Activated naive CD4-positive, alpha-beta T cell treated with anti-CD3 and anti-CD28 coated beads, Interleukin-2, amount 50 U/mL, for 72 hours (primary cell): Measurements from ENCODE around the gene VWCE. TPM values are rescaled to one million over a fixed set of nuclear protein-coding genes. Genes with fewer than 3 reads are reported as not detected.
"Not testable (repeated sequence)": the region's sequence is repeated elsewhere in the genome, so short reads cannot be mapped to it uniquely, and the experiment has no call there.

Experiments used
- ATAC-seq, 2 donors: fragments of 150-1000 bp; cut with Tn5 transposase; 2 replicates each; pipeline ENCODE4 v1.10.0; 2021; ENCODE audit warnings: mild to moderate bottlenecking in 2 of 2, moderate library complexity in 2 of 2
- DNase-seq, 2 donors: peaks; one replicate each; pipeline ENCODE4 v3.0.0; 2021 to 2022; ENCODE audit warnings: low spot score in 2 of 2
- H3K27ac Mint-ChIP-seq, 2 donors: one replicate each; pipeline ENCODE4 v1.8.0; 2022; ENCODE audit warnings: mild to moderate bottlenecking in 2 of 2, mixed read lengths in 2 of 2
- H3K36me3 Mint-ChIP-seq, 2 donors: one replicate each; pipeline ENCODE4 v1.8.0; 2022; ENCODE audit warnings: mixed read lengths in 2 of 2
- H3K9me3 Mint-ChIP-seq, 2 donors: one replicate each; pipeline ENCODE4 v1.8.0; 2022; ENCODE audit warnings: mixed read lengths in 2 of 2
- total RNA-seq, 2 donors: library from RNA; stranded (reverse); gene quantifications; one replicate each; pipeline ENCODE4 v1.2.3, GENCODE V29; 2022

Gene VWCE
- total RNA-seq, 2 donors from 2014 or later = 5.4 to 19.6 TPM

DNA sequence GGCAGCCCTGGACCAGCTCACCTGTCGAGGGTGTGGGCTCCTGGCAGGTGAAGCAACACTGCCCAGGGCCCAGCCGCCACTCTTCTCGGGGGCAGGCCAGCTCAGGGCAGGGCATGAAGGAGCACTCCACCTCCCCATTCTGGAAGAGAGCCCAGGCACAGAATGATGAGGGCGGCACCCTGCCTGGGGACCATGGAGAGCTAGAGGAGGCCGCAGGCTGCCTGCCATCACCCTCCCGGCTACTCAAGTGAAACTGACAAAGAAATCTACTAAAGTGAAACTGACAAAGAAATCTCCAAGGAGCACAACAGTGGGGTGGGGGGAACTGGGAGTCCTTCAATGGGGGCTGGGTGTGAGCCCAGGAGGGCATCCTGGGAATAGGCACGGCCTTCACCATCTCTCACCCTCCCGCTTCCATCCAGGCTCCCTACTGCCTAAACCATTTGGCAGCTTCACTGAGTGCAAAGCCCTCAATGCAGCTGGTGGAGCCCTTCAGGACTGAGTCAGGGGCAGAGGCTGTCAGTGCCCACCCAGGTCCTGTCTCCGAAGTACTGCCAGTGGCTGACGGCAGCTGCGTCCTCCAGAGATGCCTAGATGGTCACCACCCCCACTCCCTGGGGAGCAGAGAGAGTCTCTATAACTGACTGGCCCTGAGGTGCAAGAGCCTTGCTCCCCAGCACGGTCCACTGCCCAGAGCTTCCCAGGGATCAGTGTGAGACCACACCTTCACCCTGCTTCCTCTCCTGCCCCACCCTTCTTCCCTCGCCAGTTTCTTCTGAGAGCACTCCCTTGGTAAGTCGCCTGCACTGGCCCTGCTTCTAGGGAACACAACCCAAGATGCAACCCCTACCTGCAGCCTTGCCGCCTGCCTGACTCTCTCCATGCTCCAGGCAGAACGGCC lies 21.7 kb downstream of the VWCE start:
- Mint-ChIP-seq H3K9me3 (no peaks in the 10 kb centered on the region), H3K27ac (peak overlapping the region in 1 of 2 donors; percentile 41), H3K36me3 (peaks cover 0 to 5% of the 10 kb centered on the region in 2 donors)
- ATAC-seq (no peak), DNase-seq (no peak)

DNA sequence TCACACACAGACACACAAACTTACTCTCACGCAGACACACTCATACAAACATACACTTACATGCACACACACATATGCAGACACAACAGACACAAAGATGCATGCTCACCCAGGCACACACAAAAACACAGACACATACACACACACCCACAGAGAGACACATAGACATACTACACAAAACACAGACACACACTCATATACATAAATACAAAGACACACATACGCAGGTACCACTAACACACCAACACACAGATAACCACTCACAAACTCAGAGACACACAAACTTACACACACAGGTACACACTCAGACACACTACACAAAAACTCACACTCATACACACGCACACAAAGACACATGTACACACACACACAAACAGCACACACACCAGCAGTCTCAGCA lies 22.4 kb downstream of the VWCE start:
- ATAC-seq (no peak), DNase-seq (no peak)
- H3K9me3 Mint-ChIP-seq = no peaks in the 10 kb centered on the region
- no peak overlapping the region for H3K27ac Mint-ChIP-seq
- no peaks in the 10 kb centered on the region for H3K36me3 Mint-ChIP-seq

DNA sequence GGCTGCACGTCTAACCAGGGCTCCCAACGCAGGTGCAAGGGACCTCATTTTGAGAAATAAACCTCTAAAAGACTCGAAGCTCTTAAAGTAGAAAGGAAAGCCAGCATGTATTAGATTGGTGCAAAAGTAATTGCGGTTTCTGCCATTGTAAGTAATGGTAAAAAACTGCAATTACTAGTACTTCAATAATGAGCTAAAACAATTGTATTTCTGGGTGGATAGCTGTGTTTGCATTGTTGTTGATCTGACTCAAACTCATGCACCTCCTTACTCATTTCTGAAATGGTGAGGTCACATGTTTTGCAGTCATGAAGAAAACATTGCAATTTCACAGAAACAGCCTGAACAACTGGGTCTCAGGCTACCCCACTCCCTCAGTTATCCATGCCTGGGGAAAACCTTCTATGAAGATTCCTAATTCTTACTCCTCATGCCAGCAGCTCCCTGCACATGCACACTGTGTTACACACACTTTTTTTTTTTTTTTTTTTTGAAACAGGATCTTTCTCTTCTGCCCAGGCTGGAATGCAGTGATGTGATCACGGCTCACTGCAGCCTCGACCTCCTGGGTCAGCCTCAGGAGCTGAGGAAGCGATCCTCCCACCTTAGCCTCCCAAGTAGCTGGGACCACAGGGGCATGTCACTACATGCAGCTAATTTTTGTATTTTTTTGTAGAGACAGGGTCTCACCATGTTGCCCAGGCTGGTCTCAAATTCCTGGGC lies 24.6 kb downstream of the VWCE start:
- Mint-ChIP-seq H3K9me3 (no peaks in the 10 kb centered on the region), H3K27ac (no peak overlapping the region), H3K36me3 (no peaks in the 10 kb centered on the region)
- DNase-seq = no peak
- ATAC-seq = peak; percentile 34 to 82

DNA sequence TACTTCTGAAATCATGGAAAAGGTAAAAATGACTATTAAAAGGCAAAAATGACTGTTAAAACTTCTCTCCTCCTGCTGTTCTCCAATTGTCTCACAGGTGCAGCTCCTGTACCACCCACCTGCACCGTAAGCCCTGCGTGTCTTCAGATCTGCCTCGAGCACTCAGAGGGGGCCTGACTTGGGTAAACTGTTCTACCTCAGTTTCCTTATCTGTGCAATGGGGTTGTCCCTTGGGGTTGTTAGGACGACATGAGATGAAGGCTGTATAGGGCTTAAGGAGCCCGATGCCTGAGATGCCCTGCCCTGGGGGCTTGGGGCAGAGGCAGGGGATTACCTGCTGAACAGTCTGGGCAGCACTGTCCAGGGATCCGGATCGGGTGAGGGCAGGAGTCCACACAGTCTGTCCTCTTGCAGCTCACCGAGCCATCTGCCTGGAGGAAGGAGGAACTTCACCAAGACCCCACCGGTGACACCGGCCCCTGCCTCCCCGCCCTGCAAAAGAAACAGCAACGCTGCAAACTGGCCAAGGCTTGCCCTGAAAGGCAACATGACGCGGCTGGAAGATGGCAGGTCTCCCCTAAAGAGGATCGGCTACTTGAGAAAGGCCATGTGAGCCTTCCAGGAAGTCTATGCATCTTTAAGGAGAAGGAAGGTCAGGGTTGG lies 26.4 kb downstream of the VWCE start:
- DNase-seq (no peak), ATAC-seq (no peak)
- no peak overlapping the region for H3K27ac Mint-ChIP-seq
- no peaks in the 10 kb centered on the region for H3K9me3 Mint-ChIP-seq
- H3K36me3 Mint-ChIP-seq = no peaks in the 10 kb centered on the region

DNA sequence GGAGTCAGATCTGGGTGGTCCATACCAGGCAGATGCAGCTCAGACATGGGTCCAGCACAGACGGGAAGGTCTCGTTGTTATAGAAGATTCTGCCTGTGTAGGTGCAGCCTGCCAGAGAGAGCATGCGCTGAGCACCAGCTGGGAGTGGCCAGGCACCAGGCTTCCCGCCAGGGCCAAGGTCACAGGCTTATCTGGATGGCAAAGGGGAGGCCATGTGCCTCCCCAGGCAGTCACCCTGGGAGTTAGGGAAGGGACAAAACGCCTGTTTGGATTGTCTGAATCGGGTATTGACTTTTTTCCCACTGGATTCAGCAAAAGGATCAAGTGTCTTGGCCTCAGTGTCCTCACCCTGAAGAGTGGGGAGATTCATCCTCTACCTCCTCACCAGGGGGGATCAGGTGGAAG lies 27.7 kb downstream of the VWCE start:
- DNase-seq (no peak), ATAC-seq (no peak)
- Mint-ChIP-seq H3K27ac (peak overlapping the region in 1 of 2 donors; percentile 19), H3K36me3 (no peaks in the 10 kb centered on the region), H3K9me3 (no peaks in the 10 kb centered on the region)

DNA sequence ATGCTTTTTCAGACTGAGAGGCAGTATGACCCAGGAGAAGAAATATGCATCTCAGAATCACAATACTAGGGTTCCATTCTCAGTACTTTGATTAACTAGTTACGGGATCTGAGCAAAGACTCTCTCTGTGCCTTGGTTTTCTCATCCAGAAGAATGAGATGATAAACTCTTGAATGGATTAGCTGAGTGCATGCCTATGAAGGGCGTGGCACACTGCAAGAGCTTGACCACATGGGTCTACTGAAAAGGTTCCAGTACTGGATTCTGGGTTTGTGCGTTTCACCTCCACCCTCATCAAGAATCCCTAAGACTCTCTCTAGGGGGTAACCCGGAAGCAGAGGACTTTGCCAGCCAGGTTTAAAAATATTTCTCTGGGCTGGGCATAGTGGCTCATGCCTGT lies 28.5 kb downstream of the VWCE start:
- ATAC-seq (no peak), DNase-seq (no peak)
- Mint-ChIP-seq H3K27ac (no peak overlapping the region), H3K36me3 (no peaks in the 10 kb centered on the region), H3K9me3 (no peaks in the 10 kb centered on the region)

DNA sequence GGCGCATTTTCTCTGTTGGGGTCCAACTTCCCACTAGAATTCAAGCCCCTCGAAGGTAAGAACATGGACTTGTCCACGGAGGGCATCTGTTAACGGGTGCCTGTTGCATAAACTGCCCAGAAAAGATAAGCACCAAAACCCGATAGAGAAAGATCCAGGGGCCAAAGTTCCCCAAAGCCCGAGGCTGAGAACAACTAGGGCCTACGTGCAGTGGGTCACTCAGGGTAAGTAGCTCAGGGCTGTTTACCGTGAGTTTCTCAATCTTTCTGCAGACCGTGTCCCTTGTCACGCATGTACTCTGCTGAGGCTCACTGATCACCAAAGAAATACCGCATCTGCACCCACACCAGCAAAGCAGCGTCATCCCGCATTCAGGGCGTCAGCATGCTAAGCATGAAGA lies 29.8 kb downstream of the VWCE start:
- H3K27ac Mint-ChIP-seq = no peak overlapping the region
- DNase-seq = no peak
- ATAC-seq = no peak
- no peaks in the 10 kb centered on the region for H3K36me3 Mint-ChIP-seq
- H3K9me3 Mint-ChIP-seq = no peaks in the 10 kb centered on the region

DNA sequence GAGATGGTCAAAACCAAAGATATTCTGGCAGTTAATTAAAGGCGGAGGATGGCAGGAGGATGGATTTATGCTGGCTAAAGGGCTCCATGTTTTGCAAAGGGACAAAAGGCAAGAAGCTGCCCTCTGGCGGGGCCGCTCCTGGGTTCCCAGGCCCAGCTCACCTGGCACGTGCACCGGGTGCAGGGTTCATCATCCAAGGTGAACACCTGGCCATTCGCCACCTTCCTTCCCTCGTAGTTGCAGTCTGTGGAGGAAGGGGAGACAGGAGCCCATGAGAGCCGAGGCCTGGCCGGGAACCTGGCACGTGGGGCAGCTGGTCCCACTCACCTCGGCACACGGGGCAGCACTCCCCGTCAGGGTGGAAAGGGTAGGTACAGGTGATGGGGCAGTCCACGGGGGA lies 30.3 kb downstream of the VWCE start:
- no peaks in the 10 kb centered on the region for H3K9me3 Mint-ChIP-seq
- DNase-seq = no peak

DNA sequence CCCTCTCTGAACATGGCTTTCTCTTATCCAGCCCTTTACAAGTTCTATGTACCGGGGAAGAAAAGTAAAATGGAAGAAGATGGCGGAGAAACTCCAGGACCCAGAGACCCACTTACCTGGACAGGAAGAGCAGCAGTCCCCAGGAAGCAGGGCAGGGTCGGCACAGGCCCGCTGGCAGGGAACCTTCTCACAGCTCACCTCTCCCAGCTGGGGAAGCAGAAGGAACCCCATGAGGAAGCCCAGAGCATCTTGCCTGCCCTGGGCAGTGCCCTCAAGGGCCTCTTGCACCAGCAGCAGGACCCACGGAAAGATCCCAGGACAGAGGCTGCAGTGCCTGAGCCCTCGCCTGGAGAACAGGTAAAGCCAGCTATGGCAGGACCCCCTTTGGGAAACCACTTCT lies 30.7 kb downstream of the VWCE start:
- DNase-seq = no peak
- peak overlapping the region in 1 of 2 donors; percentile 15 for H3K27ac Mint-ChIP-seq
- no peak for ATAC-seq
- no peaks in the 10 kb centered on the region for H3K36me3 Mint-ChIP-seq
- no peaks in the 10 kb centered on the region for H3K9me3 Mint-ChIP-seq

More for the DNA sequence above, 30.3 kb downstream of the VWCE start:
- Mint-ChIP-seq H3K36me3 (no peaks in the 10 kb centered on the region), H3K27ac (peak overlapping the region in 1 of 2 donors; percentile 15)
- no peak for ATAC-seq

DNA sequence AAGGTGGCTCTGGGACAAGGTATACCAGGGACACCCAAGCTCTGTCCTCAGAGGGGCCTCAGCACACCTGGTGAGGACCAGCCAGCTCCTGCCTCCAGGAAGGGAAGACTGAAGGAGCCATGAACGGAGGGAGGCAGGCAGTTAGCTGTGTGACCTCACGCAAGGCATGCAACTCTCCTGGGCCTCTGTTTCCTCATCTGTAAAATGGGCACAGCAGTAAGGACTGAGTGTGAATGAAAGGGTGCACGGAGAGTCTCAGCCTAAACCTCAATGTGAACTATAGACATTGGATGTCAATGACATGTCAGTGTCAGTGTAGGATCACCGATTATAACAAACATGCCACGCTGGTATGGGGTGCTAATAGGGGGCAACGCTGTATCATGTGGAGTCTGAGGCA lies 35.8 kb downstream of the VWCE start:
- Mint-ChIP-seq H3K36me3 (no peaks in the 10 kb centered on the region), H3K9me3 (no peaks in the 10 kb centered on the region), H3K27ac (no peak overlapping the region)
- DNase-seq = no peak
- ATAC-seq = no peak

DNA sequence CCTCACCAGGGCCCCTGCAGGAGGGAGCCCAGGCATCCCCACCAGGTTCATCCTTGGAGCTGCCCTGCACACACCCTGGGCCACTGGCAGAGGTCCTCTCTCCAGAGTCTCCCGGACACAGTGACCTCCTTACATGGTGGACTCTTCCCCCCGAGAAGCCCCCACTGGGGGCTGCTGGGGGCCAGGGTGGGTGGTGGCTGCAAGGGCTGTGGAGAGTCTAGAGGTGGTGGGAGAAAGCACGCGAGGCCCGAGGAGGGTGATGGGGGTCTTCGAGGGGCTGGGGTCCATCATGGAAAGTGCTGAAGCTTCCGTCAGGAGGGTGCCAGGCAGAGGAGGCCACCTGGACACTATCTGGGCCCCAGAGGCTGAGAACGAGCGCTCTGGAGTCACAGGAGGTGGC lies 36.6 kb downstream of the VWCE start:
- DNase-seq (no peak), ATAC-seq (no peak)
- H3K9me3 Mint-ChIP-seq = no peaks in the 10 kb centered on the region
- no peak overlapping the region for H3K27ac Mint-ChIP-seq
- no peaks in the 10 kb centered on the region for H3K36me3 Mint-ChIP-seq

DNA sequence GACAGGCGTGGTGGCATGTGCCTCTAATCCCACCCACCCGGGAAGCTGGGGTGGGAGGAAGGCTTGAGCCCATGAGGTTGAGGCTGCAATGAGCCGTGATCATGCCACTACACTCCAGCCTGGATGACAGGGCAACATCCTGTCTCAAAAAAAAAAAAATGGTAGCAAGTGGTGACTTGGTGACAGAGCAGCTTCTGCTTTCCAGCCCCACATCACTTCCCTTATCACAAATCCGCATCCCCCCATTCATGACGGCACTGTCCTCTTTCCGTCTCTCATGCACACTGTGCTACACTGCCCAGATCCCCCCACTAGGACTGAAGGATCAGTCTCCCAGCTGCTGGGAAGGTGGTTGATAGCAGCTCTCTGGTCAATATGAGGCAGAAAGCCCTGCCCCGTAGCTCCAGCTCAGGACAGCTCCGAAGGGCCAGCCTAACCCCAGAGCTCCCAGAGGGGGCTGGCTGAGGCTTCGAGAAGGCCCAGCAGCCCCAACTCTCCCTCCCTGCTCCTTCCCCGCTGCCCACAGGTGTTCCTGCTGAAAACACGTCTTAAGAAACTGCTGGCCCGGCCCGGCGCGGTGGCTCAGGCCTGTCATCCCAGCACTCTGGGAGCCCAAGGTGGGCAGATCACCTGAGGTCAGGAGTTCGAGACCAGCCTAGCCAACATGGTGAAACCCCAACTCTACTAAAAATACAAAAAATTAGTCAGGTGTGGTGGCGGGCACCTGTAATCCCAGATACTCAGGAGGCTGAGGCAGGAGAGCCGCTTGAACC lies 38.2 kb downstream of the VWCE start:
- no peak for DNase-seq
- ATAC-seq = no peak
- peak overlapping the region in 1 of 2 donors; percentile 40 for H3K27ac Mint-ChIP-seq
- no peaks in the 10 kb centered on the region for H3K36me3 Mint-ChIP-seq
- no peaks in the 10 kb centered on the region for H3K9me3 Mint-ChIP-seq

DNA sequence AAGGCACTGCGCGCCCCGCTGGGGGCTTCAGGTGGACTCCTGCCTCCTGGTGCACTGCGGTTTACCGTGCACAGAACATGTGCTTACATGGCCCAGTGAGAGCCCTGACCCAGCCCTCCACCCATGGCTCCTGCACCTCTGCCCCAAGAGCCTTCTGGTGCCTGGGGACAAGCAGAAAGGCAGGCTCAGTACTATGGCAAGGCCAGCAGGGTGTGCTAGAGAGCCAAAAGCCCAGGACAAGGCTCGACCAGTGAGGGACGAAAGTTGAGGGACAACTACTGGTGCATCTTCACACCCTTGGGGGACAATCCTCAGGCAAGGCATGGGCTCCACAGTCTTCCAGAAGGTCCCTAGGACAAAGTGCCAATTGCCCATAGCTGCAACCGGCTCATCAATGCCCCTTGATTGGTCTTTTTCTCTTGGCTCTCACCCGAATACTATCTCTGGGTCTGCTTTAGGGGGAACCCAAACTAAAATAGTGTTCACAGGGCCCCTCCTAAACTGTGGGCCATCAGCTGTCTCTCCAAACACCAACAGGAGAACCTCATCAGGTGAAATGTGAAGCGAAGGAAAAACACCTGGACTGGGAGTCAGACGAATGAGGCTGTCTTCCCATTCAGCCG lies 40.6 kb downstream of the VWCE start:
- Mint-ChIP-seq H3K36me3 (no peaks in the 10 kb centered on the region), H3K9me3 (no peaks in the 10 kb centered on the region), H3K27ac (no peak overlapping the region)
- DNase-seq (peak; percentile 68 to 78), ATAC-seq (peak; percentile 90 to 91)

DNA sequence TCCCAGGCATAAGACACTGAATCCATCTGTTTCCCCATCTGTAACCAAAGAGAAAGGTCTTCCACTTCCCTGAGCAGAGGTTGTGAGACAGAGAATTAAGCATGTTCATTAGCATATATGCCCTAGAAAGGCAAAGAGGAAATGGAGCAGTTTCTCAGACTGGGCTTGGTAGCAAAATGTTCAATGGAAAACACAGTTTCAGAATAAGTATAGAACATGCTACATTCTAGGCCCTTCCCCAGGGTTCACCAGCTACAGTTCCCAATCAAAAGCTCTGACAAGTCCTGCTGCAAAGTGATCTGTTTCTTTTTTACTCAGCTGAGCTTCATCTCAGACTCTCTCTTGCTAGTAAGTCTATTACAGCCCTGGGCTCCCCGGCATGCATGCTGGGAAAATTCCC lies 42.8 kb downstream of the VWCE start:
- not testable (repeated sequence) for H3K36me3 Mint-ChIP-seq, H3K9me3 Mint-ChIP-seq, DNase-seq, H3K27ac Mint-ChIP-seq
- ATAC-seq = peak in 1 of 2 donors; percentile 53

DNA sequence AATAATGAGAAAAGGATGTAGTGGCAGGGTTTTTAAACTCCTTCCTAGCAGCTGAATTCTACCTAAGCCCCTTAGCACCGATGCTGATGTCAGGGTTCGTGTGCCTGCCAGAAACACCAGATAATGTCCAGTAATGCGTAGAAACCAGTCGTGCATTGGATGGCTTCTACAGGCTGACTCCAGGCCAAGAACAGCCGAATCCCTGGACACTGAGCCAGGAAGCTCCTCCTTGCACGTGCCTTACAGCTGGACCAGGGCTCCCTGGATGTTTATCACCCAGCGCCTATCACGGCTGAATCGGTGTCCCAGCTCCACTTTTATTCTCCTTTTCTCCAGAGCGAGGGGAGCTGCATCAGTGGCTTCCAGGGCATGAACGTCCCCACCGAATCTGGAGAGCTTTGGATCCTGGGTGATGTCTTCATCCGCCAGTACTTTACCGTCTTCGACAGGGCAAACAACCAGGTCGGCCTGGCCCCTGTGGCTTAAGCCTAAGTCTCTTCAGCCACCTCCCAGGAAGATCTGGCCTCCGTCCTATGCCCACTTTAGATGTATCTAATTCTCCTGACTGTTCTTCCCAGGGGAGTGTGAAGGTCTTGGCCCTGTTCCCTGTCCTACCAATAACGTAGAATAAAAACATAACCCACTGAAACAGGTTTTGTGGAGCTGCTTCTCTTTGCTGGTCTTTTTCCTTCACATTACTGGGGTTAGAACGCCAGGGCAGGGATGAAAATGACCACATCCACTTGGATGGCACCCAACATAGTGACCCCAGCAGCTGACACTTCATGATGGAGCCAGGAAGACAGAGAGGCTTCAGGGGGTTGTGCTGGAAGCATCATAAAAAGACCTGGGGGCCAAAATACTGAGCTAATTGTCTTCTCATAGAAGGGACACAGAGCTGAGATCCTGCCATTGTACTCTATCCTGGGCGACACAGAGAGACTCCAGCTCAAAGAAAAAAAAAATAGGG lies 44.0 kb downstream of the VWCE start:
- not testable (repeated sequence) for H3K9me3 Mint-ChIP-seq, H3K36me3 Mint-ChIP-seq, ATAC-seq, DNase-seq
- H3K27ac Mint-ChIP-seq = peak overlapping the region in 1 of 2 donors; percentile 9
